Effector CD4-positive, alpha-beta T cell (primary cell): Measurements from ENCODE around the gene BOLA2. TPM values are rescaled to one million over a fixed set of nuclear protein-coding genes. Genes with fewer than 3 reads are reported as not detected.
"Not testable (repeated sequence)": the region's sequence is repeated elsewhere in the genome, so short reads cannot be mapped to it uniquely, and the experiment has no call there.

ENCODE experiments used
- DNase-seq: peaks from one replicate; pipeline ENCODE4 v3.0.0-alpha.2; 2020
- total RNA-seq: gene quantifications from one replicate; lab custom pipeline; 2026; lab: John Stamatoyannopoulos, UW

The BOLA2 gene
- not detected for total RNA-seq

DNA sequence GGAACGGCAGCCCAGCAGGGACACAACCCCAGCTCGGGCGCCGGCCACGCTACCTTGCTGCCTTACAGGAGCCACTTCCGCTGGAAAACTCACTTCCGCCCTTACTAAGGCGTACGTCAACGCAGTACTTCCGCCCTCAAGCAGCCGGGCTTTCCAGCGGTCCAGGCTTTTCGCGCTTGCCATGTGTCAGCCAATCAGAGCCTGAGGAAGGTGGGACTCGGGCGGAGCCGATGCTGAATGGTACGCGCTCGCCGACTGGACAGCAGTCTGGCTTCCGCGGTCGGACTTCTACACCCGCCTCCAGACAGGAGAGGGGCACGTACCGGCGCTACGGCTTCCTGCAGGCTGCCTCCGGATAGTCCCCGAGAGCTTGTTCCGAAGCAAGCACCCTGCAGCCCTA, at the start of gene BOLA2, which contains the start of gene SLX1B:
BOLA2 (minus strand) TSS at position 83 of the 400 bp plus-strand sequence. CDS start 98 bp downstream, outside the sequence.
SLX1B (plus strand) TSS at position 265 of the 400 bp plus-strand sequence.
- not testable (repeated sequence) for DNase-seq

DNA sequence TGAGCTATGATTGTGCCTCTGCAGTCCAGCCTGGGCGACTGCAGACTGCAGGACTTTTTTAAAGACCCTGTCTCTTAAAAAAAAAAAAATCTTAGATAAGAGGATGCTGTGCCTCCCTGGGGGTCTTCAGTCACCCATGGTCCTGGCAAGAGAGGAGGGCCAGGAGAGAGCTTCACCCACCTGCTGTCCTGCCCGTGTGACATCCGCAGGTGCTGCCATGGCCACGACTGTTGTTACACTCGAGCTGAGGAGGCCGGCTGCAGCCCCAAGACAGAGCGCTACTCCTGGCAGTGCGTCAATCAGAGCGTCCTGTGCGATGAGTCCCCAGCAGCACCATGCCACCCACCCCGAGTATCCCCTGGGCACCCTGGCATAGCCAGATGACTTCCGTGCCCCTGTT, 28.1 kb upstream of the BOLA2 start:
- not testable (repeated sequence) for DNase-seq

DNA sequence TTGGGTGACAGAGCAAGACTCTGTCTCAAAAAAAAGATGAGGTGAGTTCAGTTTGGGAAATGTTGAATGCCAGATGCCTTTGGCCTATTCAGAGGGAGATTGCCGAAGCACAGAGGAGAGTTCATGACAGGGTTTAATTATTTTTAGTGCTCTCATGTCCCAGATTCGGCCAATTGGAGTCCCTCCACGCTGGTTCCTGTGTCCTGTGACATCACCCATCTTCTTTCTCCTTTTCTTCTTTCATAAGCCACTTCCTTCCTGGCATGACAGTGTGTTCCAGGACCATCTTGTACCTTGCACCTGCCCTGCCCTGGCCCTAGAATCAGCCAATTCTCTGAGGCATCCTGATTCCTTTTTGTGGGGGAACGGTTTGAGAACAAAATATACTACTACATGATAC, 17.9 kb upstream of the BOLA2 start:
- DNase-seq = not testable (repeated sequence)

DNA sequence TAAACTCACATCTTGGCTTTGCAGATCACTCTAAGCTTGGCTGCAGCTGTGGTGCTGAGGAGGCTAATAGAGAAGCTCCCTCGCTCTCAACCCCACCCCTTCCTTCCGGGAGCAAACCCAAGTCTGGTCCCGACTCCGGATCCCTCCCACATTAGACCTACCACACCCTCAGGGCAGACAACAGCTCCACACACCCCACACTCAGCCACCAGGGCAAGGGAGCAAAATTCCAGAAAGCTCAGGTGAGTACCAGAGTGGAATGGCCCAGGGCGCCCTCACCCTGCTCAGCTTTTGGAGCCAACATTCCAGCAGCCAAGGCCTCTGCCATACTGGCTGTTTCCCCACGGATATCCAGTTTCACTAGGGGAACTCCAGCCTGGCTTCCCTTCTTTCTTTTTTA, 15.5 kb upstream of the BOLA2 start:
- peak; percentile 4 for DNase-seq

DNA sequence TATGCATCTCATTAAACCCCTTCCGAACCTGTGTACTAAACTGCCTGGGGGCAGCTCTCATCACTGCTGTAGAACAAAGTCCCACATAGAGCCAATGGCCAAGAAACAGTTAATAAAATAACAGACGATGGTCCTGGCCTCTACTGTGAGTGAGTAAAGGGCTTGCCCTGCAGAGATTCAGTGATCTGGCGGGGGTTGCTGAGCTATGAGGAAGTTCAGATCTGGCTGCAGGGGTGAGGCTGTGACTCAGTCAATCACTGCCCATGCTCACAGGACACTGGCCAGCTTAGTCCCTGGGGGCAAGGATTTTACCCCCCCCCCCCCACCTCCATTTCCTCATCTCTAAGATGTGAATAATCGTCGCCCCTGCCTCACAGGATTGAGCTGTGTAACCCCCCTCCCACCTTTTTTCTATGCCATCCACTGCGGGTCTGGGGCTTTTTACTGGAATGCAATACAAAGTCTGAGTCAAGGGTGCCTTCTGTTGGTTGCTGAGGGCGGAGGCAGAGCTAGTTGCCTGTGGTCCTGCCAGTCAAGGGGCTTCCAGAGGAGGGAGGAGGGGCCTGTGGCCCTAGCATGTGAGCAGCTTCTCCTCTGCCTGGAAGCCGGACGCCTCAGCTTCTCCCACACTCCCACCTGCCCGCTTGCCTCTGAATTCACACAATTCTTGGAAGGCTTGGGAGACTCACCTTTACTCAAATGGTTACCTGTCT, 13.7 kb upstream of the BOLA2 start:
- DNase-seq = not testable (repeated sequence)

DNA sequence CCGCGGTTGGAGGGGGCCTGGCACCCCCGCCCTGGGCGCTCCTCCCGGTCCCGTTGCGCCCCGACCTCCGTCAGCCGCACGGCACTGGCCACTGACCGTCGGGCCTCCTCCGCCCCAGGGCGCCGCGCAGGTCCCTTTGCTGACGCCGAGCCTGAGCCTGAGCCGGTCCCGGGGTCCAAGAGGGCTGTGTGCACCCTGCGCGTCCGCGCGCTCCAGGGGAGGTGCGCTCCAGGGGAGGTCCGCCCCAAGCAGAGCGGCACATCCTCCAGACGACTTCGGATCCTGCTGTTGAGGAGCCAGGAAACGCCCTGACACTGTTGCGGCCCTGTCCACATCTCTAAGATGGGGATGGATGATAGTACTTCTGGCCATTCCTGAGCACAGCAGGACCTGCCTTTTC, 12.8 kb upstream of the BOLA2 start:
- DNase-seq = not testable (repeated sequence)

DNA sequence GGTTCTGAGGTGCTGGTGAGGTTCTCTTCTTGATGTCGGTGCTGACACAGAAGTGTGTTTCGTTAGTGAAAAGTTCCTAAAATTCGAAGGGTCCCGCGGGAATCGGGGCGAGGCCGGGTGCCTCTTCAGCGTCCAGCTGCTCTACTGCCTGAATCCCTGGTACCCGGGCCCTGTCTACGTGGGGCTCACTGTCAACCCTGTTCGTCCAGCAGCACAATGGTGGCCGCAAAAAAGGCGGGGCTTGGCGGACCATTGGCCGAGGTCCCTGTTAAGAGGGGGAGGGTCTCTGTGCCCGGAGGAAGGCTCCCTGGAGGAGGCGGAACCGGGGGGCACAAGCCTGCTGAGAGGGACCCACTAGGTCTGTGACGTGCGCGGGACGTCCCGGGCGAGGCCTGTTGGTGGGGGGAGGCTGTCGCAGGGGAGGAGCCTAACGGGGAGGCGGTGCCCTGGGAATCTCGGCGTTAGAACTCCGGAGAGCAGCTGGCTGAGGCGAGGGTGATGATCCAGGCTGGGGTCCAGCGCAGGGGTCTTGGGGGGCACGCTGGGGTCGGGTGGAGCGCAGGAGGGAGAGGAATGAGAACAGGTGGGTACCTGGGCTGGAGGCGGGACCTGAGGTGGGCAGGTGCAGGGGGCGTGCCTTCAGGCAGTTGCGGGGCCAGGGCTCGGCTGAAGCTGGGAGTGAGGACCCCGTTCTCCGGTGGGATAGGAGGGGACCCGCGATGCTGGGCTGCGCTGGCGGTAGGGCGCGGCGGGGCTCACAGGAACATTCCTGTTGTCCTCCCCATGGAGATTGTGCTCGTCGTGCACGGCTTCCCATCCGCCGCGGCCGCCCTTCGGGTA, 12.1 kb upstream of the BOLA2 start:
- not testable (repeated sequence) for DNase-seq

DNA sequence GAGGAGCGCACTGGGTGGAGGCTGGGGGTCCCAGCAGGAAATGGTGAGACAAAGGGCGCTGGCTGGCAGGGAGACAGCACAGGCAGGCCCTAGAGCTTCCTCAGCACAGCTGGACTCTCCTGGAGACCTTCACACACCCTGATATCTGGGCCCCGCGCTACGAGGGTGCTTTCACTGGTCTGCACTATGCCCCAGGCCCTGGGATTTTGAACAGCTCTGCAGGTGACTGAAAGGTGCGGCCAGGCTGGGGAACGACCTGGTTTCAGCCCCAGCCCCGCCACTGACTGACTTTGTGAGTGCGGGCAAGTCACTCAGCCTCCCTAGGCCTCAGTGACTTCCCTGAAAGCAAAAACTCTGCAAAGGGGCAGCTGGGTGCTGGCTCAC, 6.5 kb upstream of the BOLA2 start:
- not testable (repeated sequence) for DNase-seq

DNA sequence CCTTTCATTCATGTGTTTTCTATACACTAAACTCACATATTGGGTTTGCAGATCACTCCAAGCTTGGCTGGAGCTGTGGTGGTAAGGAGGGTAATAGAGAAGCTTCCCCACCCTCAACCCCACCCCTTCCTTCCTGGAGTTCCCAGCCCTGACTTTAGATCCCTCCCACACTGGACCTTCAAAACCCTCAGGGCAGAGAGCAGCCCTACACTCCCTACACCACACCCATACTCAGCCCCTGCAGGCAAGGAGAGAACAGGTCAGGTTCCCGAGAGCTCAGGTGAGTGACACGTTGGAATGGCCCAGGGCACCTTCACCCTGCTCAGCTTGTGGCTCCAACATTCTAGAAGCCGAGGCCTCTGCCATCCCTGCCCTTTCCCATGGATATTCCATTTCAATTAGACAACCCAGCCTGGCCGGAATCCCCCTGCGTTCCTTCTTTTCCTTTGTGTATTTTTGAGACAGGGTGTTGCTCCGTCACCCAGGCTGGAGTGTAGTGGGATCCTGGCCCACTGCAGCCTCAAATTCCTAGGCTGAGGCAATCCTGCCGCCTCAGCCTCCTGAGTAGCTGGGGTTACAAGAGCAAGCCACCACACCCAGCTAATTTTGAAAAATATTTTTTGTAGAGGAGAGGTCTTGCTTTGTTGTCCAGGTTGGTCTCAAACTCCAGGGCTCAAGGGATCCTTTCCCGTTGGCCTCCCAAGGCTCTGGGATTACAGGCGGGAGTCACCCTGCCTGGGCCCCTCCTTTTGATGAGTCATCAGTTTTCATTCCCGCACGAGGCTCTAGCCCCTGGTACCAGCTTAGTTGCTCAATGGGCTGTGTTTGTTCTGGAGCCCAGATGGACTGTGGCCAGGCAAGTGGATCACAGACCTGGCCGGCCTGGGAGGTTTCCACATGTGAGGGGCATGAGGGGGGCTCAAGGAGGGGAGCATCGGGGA, 5.8 kb upstream of the BOLA2 start, which contains the start of gene SULT1A4:
SULT1A4 (plus strand) TSS at position 208 of the 941 bp plus-strand sequence. CDS start 1,473 bp downstream, outside the sequence.
- DNase-seq = not testable (repeated sequence)

DNA sequence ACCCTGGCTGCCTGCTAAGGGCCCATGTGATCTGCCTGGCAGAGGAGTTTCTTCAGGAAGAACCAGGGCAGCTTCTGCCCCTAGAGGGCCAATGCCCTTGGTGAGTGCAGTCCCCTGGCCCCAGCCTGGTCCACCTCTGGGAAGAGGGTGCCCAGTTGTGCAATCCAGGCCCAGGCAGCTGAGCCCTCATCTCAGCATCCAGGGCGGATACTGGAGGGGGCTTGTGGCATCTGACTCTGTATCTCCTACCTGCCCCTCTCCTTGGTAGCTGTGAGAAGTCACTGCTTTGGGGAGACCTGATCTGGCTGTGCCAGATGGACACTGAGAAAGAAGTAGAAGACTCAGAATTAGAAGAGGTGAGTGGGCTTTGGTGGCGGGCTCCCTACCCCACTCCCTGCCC, 3.5 kb upstream of the BOLA2 start:
- not testable (repeated sequence) for DNase-seq

DNA sequence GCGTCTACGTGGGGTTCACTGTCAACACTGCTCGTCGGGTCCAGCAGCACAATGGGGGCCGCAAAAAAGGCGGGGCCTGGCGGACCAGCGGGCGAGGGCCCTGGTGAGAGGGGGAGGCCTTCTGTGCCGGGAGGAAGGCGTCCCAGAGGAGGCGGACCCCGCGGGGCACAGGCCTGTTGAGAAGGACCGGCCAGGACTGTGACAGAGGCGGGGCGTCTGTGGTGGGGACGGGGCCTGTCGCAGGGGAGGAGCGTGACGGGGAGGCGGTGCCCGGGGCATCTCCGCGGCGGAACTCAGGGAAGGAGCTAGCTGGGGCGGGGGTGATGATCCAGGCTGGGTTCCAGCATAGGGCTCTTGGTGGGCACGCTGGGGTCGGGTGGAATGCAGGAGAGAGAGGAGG, 677 bp upstream of the BOLA2 start:
- DNase-seq = not testable (repeated sequence)

DNA sequence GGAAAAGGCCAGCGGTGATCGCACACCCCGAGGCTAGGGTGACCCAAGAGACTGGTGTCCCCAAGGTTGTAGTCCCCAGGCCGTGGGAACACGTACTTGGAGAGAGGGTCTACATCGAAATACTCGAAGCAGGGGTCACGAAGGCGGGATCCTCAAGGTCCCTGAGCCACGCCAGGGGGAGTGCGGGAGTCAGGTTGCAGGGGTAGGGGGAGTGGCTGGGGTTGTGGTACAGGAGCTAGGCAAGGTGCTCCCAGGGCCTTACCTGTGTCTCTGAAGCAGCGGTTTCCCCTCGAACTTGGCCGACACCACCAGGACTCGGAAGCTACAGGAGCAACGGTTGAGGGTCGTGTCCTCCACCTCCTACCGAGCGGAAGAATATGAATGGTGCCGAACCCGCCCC, 397 bp downstream of the BOLA2 start:
- not testable (repeated sequence) for DNase-seq

DNA sequence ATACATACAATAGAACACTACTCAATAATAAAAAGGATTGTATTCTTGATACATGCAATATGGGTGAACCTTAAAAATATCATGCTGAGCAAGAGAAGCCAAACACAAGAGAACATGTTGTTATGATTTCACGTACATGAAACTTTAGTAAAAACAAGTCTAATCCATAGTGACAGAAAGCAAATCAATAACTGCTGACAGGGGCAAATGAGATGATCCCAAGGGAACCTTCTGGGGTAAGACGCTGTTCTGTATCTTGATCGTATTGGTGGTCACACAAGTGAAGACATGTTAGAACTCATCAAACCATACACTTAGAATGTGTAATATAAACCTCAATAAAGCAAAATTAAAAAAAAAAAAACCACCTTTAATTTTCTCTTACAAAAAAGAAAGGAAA, 28.8 kb downstream of the BOLA2 start:
- not testable (repeated sequence) for DNase-seq

DNA sequence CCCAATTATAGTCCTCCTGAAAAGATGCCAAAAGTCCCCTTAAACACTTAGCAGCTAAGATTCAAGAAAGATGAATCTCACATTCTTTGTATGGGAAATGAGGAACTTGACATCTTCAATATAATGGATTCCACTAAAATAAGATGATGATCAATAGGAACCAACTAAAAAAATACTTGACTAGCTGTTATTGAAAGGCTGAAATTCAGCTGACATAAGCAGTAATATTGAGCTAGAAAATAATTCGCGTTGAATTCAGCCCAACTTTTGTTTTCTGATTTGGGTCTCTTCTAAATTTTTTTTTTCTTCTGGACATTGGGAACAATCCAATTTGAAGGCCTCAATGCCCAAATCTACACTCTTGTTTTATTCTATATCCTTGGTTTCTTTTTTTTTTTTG, 30.6 kb downstream of the BOLA2 start:
- not testable (repeated sequence) for DNase-seq

DNA sequence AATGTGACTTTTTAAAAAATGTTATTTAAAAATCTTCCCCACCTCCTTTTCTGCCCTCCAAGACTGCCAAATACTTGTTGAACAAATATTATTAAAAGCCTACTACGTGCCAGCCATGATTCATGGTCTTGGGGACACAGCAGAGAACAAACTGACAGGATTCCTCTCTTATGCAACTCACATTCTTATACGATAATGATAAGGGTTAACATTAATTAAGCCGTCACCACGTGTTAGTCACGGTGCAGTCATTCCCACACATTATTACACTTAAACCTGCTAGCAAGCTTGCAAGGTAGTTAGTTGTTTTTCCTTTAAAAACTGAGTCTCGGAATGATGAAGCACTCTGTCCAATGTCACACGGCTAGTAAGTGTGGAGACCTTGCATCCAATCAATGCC, 48.9 kb downstream of the BOLA2 start:
- DNase-seq = not testable (repeated sequence)
